PC-3 (cell line): ENCODE results near the gene ZRANB1. TPM values are rescaled to one million over a fixed set of nuclear protein-coding genes. Genes with fewer than 3 reads are reported as not detected.

Experiments used
- ATAC-seq: fragments of 200-7000 bp; cut with Tn5 transposase; 2 replicates; pipeline ENCODE4 v1.9.1; 2020; ENCODE audit warnings: mild to moderate bottlenecking, moderate library complexity
- BruUV-seq: library from RNA; stranded (reverse); fragments of 400-500 nt; replicated peaks from 2 replicates; lab custom pipeline; 2021; lab: Mats Ljungman, UMichigan
- CTCF ChIA-PET: fragments of 300-600 bp; sonication (Branson Sonifier 250); formaldehyde crosslinking; loops from one replicate; lab custom pipeline; 2022; ENCODE audit warnings: antibody characterized with exemption; lab: Charles Lee
- POLR2A ChIA-PET: fragments of 300-600 bp; sonication (Branson Sonifier 250); formaldehyde crosslinking; loops from one replicate; lab custom pipeline; 2022; ENCODE audit warnings: antibody characterized with exemption; ENCODE audit not compliant: unreplicated experiment; lab: Charles Lee
- DNase-seq: peaks from one replicate; pipeline ENCODE4 v3.0.0-alpha.2; 2015
- H2AFZ ChIP-seq: fragments of 300-600 bp; sonication (generic); 2 replicates; pipeline ENCODE4 v1.6.0; 2016; ENCODE audit warnings: antibody characterized with exemption, low read length
- H3F3A ChIP-seq: fragments of 300-600 bp; sonication (generic); one replicate; pipeline ENCODE4 v1.6.0; 2017; ENCODE audit warnings: antibody characterized with exemption, low read length, control low read depth, mild to moderate bottlenecking; ENCODE audit not compliant: unreplicated experiment
- H3K27ac ChIP-seq: fragments of 300-600 bp; sonication (generic); 2 replicates; pipeline ENCODE4 v1.5.1; 2016; ENCODE audit warnings: mild to moderate bottlenecking, low read length
- H3K27me3 ChIP-seq: fragments of 300-600 bp; sonication (generic); 2 replicates; pipeline ENCODE4 v1.6.1; 2016; ENCODE audit warnings: low read length, mixed read lengths
- H3K36me3 ChIP-seq: fragments of 300-600 bp; sonication (generic); 2 replicates; pipeline ENCODE4 v1.6.1; 2016; ENCODE audit warnings: low read depth, mixed run types, low read length, mixed read lengths
- H3K4me1 ChIP-seq: fragments of 300-600 bp; sonication (generic); 2 replicates; pipeline ENCODE4 v1.5.1; 2016; ENCODE audit warnings: low read length; ENCODE audit not compliant: insufficient read depth
- H3K4me2 ChIP-seq: fragments of 300-600 bp; sonication (generic); 2 replicates; pipeline ENCODE4 v1.6.0; 2016; ENCODE audit warnings: low read length
- H3K4me3 ChIP-seq: fragments of 300-600 bp; sonication (generic); 2 replicates; pipeline ENCODE4 v1.5.1; 2016; ENCODE audit warnings: mild to moderate bottlenecking, low read length, mixed read lengths
- H3K79me2 ChIP-seq: fragments of 300-600 bp; sonication (generic); 2 replicates; pipeline ENCODE4 v1.6.1; 2017; ENCODE audit warnings: low read length, mixed read lengths
- H3K9ac ChIP-seq: fragments of 300-600 bp; sonication (generic); 2 replicates; pipeline ENCODE4 v1.6.0; 2016; ENCODE audit warnings: mild to moderate bottlenecking, low read length
- H3K9me2 ChIP-seq: fragments of 300-600 bp; sonication (generic); replicated peaks from 2 replicates; pipeline ENCODE4 v1.6.1; 2016; ENCODE audit warnings: mixed run types, low read length, mixed read lengths
- H3K9me3 ChIP-seq: fragments of 300-600 bp; sonication (generic); 2 replicates; pipeline ENCODE4 v1.6.1; 2016; ENCODE audit warnings: low read length, mixed read lengths
- H4K20me1 ChIP-seq: fragments of 300-600 bp; sonication (generic); 2 replicates; pipeline ENCODE4 v1.6.1; 2016; ENCODE audit warnings: low read length, mixed read lengths
- CTCF ChIP-seq: fragments of 300-600 bp; sonication (generic); conservative IDR thresholded peaks from 2 replicates; pipeline ENCODE4 v1.5.1; 2017; ENCODE audit warnings: antibody characterized with exemption, low read depth, mild to moderate bottlenecking, low read length
- EZH2 ChIP-seq: fragments of 300-600 bp; sonication (generic); IDR thresholded peaks from one replicate; pipeline ENCODE4 v1.6.1; 2017; ENCODE audit warnings: antibody characterized with exemption, mild to moderate bottlenecking, low read length; ENCODE audit not compliant: unreplicated experiment
- EZH2phosphoT487 ChIP-seq: fragments of 300-600 bp; sonication (generic); IDR thresholded peaks from 2 replicates; pipeline ENCODE4 v1.6.1; 2018; ENCODE audit warnings: mild to moderate bottlenecking, antibody characterized with exemption, low read length, borderline replicate concordance
- intact Hi-C: fragments of 100-400 bp; cut with micrococcal nuclease; formaldehyde crosslinking; loops from 2 replicates; pipeline ENCODE4 v1.9.0; 2023
- total RNA-seq: library from RNA; depleted of rRNA; stranded (reverse); fragments of >200 nt; gene quantifications from 2 replicates; pipeline ENCODE4 v1.2.3, GENCODE V29; 2014

Gene ZRANB1
- total RNA-seq, 1 experiment from 2014 or later, result 12.8 TPM

- TF ChIP-seq CTCF (no peak), EZH2 (no peak), EZH2phosphoT487 (no peak)
- Histone ChIP-seq H3F3A (no peaks in the 10 kb centered on the region), H3K9ac (no peak overlapping the region), H3K36me3 (no peaks in the 10 kb centered on the region), H3K4me2 (no peak overlapping the region), H3K9me2 (no peaks in the 10 kb centered on the region), H3K4me1 (no peaks in the 10 kb centered on the region), H3K4me3 (no peak overlapping the region), H3K27me3 (no peaks in the 10 kb centered on the region), H3K79me2 (peaks cover 83% of the 10 kb centered on the region), H4K20me1 (peaks cover 7% of the 10 kb centered on the region; the same call in 1 of the 2 replicates), H2AFZ (no peak overlapping the region), H3K27ac (no peak overlapping the region), H3K9me3 (no peaks in the 10 kb centered on the region)
- ChIA-PET CTCF (no interaction called here), POLR2A (no interaction called here)
- DNase-seq (no peak), ATAC-seq (no peak)
- intact Hi-C loops, result no loop called here
- BruUV-seq, result no TSS peak
These were observed 15.6 kb downstream of the ZRANB1 start for GRCh38 chr10:124957404-124957947.

GRCh38 chr10:124959564-124959963 is 17.6 kb downstream of the ZRANB1 start:
- Histone ChIP-seq H3K9me2 (no peaks in the 10 kb centered on the region), H3K79me2 (peaks cover 84% of the 10 kb centered on the region), H3K9ac (no peak overlapping the region), H3K9me3 (no peaks in the 10 kb centered on the region), H2AFZ (no peak overlapping the region), H3K27ac (no peak overlapping the region), H3K4me1 (no peaks in the 10 kb centered on the region), H3K4me3 (no peak overlapping the region), H3F3A (no peaks in the 10 kb centered on the region), H3K27me3 (no peaks in the 10 kb centered on the region), H4K20me1 (peaks cover 7% of the 10 kb centered on the region; the same call in 1 of the 2 replicates), H3K4me2 (no peak overlapping the region), H3K36me3 (no peaks in the 10 kb centered on the region)
- no peak for TF ChIP-seq CTCF
- TF ChIP-seq EZH2phosphoT487, result no peak
- TF ChIP-seq EZH2, result no peak
- ChIA-PET CTCF (no interaction called here), POLR2A (no interaction called here)
- ATAC-seq (no peak), DNase-seq (no peak)
- intact Hi-C loops, result no loop called here
- BruUV-seq, result no TSS peak

- Histone ChIP-seq H3K79me2 (peaks cover 82% of the 10 kb centered on the region), H3K27ac (no peak overlapping the region), H4K20me1 (peaks cover 4% of the 10 kb centered on the region; the same call in 1 of the 2 replicates), H2AFZ (no peak overlapping the region), H3K9me3 (no peaks in the 10 kb centered on the region), H3K9me2 (no peaks in the 10 kb centered on the region), H3F3A (no peaks in the 10 kb centered on the region), H3K4me1 (no peaks in the 10 kb centered on the region), H3K4me3 (no peak overlapping the region), H3K9ac (no peak overlapping the region), H3K36me3 (no peaks in the 10 kb centered on the region; the same call in 1 of the 2 replicates), H3K27me3 (no peaks in the 10 kb centered on the region), H3K4me2 (no peak overlapping the region)
- BruUV-seq, result no TSS peak
- TF ChIP-seq CTCF, result no peak
- TF ChIP-seq EZH2, result no peak
- TF ChIP-seq EZH2phosphoT487, result no peak
- CTCF ChIA-PET, result no interaction called here
- intact Hi-C loops, result no loop called here
- POLR2A ChIA-PET, result no interaction called here
- ATAC-seq (no peak), DNase-seq (no peak)
These were observed 19.3 kb downstream of the ZRANB1 start for GRCh38 chr10:124961248-124961570.
